H1 (cell line): Measurements from ENCODE around the gene OSGEP. TPM values are rescaled to one million over a fixed set of nuclear protein-coding genes. Genes with fewer than 3 reads are reported as not detected.
A peak's percentile ranks its signal among the peaks of the same experiment; 100 is the strongest.

Experiments used
- CHD7 ChIP-seq: fragments of 300-600 bp; sonication (generic); IDR thresholded peaks from 2 replicates; pipeline ENCODE4 v1.7.1; 2012; ENCODE audit warnings: low read length, moderate library complexity, mild to moderate bottlenecking, inconsistent platforms; ENCODE audit not compliant: insufficient replicate concordance
- EGR1 ChIP-seq: IDR thresholded peaks from 2 replicates; pipeline ENCODE4 v1.6.1; 2011; ENCODE audit warnings: low read depth, low read length, borderline replicate concordance
- NRF1 ChIP-seq: IDR thresholded peaks from 2 replicates; pipeline ENCODE4 v1.6.1; 2011; ENCODE audit warnings: mild to moderate bottlenecking, low read depth, low read length, improper control_type of control experiment
- PHF8 ChIP-seq: fragments of 200-600 bp; sonication (generic); conservative IDR thresholded peaks from 2 replicates; pipeline ENCODE4 v1.7.1; 2012; ENCODE audit warnings: low read depth, mild to moderate bottlenecking, inconsistent platforms, low read length, moderate library complexity
- SAP30 ChIP-seq: fragments of 300-600 bp; sonication (generic); IDR thresholded peaks from 2 replicates; pipeline ENCODE4 v1.7.1; 2012; ENCODE audit warnings: low read length, moderate library complexity, mild to moderate bottlenecking, inconsistent platforms; ENCODE audit not compliant: insufficient read depth, insufficient replicate concordance
- SP2 ChIP-seq: IDR thresholded peaks from 2 replicates; pipeline ENCODE4 v1.6.1; 2012; ENCODE audit warnings: mild to moderate bottlenecking, low read length, inconsistent platforms
- SRF ChIP-seq: IDR thresholded peaks from 2 replicates; pipeline ENCODE4 v1.6.1; 2011; ENCODE audit warnings: mild to moderate bottlenecking, low read depth, low read length, moderate library complexity
- polyA plus RNA-seq, 7 experiments: library from polyadenylated mRNA; depleted of rRNA in 3 of 7; stranded (reverse) in 5 of 7; unstranded in 2 of 7; fragments of >200 nt in 5 of 7; fragments of 200-250 nt in 2 of 7; gene quantifications; 1 replicate in 5 of 7; 2 replicates in 1 of 7; 4 replicates in 1 of 7; pipeline versions ENCODE4 v1.2.1 to v1.2.3, GENCODE V29; 2011 to 2013; ENCODE audit warnings: missing spikeins in 2 of 7, mixed read lengths in 2 of 7
- total RNA-seq: library from RNA; stranded (reverse); fragmentation: NEBNext Ultra II Directional; extraction: Animal tissue kit (Norgen Biotek cat#: 25700); gene quantifications from 2 replicates; pipeline ENCODE4 v1.2.1, GENCODE V29; 2021
- TF ChIP-seq, protein P1 (sequence below): IDR thresholded peaks from 2 replicates; pipeline ENCODE4 v1.6.1; 2012; ENCODE audit warnings: low read length, inconsistent platforms

OSGEP gene
- total and polyA plus RNA-seq, 2 of the 8 experiments (the other 6 are each of a cell fraction or from before 2014, with no cell fraction given), result 34.4 to 78.6 TPM

- TF ChIP-seq CHD7, result no peak
- TF ChIP-seq EGR1, result peak; percentile 46; the same call in 1 of the 2 replicates
- TF ChIP-seq SAP30, result peak; percentile 91
- TF ChIP-seq SRF, result no peak
- no peak; the same call in 1 of the 2 replicates for TF ChIP-seq NRF1
- TF ChIP-seq SP2, result no peak
- TF ChIP-seq PHF8, result peak; percentile 84
- TF ChIP-seq, protein P1, sequence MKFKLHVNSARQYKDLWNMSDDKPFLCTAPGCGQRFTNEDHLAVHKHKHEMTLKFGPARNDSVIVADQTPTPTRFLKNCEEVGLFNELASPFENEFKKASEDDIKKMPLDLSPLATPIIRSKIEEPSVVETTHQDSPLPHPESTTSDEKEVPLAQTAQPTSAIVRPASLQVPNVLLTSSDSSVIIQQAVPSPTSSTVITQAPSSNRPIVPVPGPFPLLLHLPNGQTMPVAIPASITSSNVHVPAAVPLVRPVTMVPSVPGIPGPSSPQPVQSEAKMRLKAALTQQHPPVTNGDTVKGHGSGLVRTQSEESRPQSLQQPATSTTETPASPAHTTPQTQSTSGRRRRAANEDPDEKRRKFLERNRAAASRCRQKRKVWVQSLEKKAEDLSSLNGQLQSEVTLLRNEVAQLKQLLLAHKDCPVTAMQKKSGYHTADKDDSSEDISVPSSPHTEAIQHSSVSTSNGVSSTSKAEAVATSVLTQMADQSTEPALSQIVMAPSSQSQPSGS, result peak; percentile 22; the same call in 1 of the 2 replicates
Measured at GRCh38 chr14:20454516-20455354, at the start of gene OSGEP, which contains the start of gene APEX1 (continued).
